D721Med (cell line): ENCODE data around the gene OPRD1.

Experiments
- DNase-seq: peaks from one replicate; pipeline ENCODE4 v3.0.0; 2011; ENCODE audit warnings: low spot score; ENCODE audit not compliant: insufficient read length
- FAIRE-seq: peaks from 2 replicates; lab custom pipeline; 2011; peaks lifted over from hg19 to GRCh38; lab: Jason Lieb, UNC
- TF ChIP-seq, protein P1 (sequence below): IDR thresholded peaks from 2 replicates; pipeline ENCODE4 v1.5.1; 2012; ENCODE audit warnings: mild to moderate bottlenecking, control low read depth; ENCODE audit not compliant: insufficient read depth; ENCODE audit errors: missing control alignments

The OPRD1 gene

GRCh38 chr1:28877132-28877781, 65.3 kb downstream of the OPRD1 start:
- TF ChIP-seq, protein P1, sequence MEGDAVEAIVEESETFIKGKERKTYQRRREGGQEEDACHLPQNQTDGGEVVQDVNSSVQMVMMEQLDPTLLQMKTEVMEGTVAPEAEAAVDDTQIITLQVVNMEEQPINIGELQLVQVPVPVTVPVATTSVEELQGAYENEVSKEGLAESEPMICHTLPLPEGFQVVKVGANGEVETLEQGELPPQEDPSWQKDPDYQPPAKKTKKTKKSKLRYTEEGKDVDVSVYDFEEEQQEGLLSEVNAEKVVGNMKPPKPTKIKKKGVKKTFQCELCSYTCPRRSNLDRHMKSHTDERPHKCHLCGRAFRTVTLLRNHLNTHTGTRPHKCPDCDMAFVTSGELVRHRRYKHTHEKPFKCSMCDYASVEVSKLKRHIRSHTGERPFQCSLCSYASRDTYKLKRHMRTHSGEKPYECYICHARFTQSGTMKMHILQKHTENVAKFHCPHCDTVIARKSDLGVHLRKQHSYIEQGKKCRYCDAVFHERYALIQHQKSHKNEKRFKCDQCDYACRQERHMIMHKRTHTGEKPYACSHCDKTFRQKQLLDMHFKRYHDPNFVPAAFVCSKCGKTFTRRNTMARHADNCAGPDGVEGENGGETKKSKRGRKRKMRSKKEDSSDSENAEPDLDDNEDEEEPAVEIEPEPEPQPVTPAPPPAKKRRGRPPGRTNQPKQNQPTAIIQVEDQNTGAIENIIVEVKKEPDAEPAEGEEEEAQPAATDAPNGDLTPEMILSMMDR, result peak; percentile 91
- DNase-seq (peak; percentile 57), FAIRE-seq (peak; percentile 63)

DNA sequence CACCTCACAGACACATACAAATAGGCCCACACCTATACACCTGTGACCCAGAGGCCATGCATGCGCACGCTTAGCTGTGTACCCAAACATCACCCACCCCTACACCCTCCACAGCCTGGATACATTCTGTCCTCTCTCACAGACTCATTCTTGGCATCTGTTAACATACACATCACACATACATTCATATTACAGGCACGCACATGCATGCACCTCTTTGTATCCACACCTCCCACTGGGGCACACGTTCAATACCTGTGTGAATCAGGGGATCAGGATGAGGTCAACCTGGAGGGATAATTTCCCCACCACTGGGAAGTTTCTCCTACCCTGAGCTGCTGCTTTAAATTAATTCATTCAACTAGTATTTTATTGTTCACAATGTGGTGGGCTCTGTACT, 66.8 kb downstream of the OPRD1 start:
- DNase-seq, result no peak
- FAIRE-seq, result no peak
- TF ChIP-seq, protein P1, result no peak

GRCh38 chr1:28882009-28882628, 70.1 kb downstream of the OPRD1 start:
- peak; percentile 66 for DNase-seq
- FAIRE-seq, result no peak
- TF ChIP-seq, protein P1, result peak; percentile 98

DNA sequence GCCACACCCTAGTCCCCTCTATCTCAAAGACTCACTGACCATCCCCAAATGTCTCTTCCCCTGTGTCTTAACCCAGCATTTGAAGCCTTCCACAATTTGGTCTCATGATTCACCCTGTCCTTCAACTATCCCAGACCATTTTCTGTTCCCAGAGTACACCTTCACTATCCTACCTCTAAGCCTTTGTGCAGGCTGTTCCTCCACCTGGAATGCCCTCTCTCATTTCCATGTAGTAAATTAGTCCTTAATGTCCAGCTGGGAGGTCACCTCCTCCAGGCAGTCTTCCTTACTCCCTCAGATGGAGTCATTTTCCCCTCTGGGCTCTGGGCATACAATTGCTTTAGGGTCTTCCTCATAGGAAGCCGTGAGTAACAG, 71.3 kb downstream of the OPRD1 start:
- TF ChIP-seq, protein P1, result no peak
- FAIRE-seq (no peak), DNase-seq (no peak)

- TF ChIP-seq, protein P1, result no peak
- FAIRE-seq (no peak), DNase-seq (no peak)
These were observed 73.5 kb downstream of the OPRD1 start for GRCh38 chr1:28885472-28885877.

DNA sequence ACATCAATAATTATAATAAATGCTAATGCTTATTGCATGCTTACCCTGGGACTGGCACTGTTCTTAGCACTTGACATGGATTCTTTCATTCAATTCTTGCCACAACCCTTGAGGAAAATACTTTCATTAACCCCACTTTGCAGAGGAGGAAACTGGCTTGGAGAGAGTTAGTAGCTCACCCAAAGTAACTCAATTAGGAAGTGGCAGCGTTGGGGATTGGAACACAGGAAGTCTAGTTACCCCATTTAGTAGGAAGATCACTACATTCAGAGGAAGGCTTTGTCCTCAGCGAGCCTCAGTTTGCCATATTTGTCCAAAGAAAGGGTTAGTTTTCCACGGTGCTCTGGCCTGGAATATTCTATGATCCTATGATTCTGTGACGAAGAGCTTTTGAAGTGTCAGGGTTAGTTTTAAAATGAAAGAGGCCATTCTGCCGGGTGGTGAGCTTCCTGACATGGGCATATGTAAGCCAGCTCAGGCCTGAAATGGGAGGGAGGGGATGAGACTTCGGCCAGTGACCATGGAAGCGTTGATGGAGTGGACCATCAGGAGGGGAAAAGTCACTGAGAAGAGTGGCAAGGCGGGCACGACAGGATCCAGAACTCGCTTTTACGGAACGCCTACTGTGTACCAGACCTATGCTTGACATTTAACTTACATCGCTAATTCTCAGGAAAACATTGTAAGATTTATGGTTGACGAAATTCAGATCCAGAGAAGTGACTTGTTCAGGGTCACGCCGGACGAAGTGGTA, 74.2 kb downstream of the OPRD1 start:
- FAIRE-seq, result no peak
- TF ChIP-seq, protein P1, result no peak
- DNase-seq, result peak; percentile 8
